ENCODE measurements around the gene UAP1L1.
A peak's percentile ranks its signal among the peaks of the same experiment; 100 is the strongest.

UAP1L1 gene

DNA sequence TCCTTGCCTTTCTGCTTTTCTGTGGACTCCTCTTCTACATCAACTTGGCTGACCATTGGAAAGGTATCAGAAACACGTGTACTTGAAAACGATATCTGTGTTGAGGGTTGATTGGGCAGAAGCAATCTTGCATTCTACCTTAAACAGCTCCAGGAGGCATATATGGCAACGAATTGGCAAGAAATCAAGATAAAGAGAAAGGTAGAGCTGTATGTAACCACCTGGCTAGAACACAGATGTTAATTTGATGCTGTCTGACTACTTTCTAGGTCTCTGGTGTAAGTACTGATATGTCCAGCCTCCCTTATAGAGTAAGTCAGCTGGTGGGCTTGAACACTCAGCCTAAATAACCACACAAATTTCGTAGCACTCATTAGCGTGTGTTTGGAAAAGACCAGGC is 10.8 kb downstream of the UAP1L1 start:
- peak overlapping the region; percentile 81; the same call in 1 of the 2 replicates for H3K4me3 ChIP-seq (replicated peaks; ENCODE audit: low read depth, low read length)
- DNase-seq (ENCODE audit: extremely low read depth, low read depth) = no peak
- TF ChIP-seq, protein P1, sequence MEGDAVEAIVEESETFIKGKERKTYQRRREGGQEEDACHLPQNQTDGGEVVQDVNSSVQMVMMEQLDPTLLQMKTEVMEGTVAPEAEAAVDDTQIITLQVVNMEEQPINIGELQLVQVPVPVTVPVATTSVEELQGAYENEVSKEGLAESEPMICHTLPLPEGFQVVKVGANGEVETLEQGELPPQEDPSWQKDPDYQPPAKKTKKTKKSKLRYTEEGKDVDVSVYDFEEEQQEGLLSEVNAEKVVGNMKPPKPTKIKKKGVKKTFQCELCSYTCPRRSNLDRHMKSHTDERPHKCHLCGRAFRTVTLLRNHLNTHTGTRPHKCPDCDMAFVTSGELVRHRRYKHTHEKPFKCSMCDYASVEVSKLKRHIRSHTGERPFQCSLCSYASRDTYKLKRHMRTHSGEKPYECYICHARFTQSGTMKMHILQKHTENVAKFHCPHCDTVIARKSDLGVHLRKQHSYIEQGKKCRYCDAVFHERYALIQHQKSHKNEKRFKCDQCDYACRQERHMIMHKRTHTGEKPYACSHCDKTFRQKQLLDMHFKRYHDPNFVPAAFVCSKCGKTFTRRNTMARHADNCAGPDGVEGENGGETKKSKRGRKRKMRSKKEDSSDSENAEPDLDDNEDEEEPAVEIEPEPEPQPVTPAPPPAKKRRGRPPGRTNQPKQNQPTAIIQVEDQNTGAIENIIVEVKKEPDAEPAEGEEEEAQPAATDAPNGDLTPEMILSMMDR (IDR thresholded peaks at IDR 0.05; ENCODE audit: low read depth, low read length, missing control alignments) = no peak

GRCh38 chr9:137089232-137089947 is 12.1 kb downstream of the UAP1L1 start:
- TF ChIP-seq, protein P1 (IDR thresholded peaks at IDR 0.05; ENCODE audit: low read depth, low read length, missing control alignments) = no peak
- DNase-seq (ENCODE audit: extremely low read depth, low read depth) = no peak
- no peak overlapping the region for H3K4me3 ChIP-seq (replicated peaks; ENCODE audit: low read depth, low read length)

DNA sequence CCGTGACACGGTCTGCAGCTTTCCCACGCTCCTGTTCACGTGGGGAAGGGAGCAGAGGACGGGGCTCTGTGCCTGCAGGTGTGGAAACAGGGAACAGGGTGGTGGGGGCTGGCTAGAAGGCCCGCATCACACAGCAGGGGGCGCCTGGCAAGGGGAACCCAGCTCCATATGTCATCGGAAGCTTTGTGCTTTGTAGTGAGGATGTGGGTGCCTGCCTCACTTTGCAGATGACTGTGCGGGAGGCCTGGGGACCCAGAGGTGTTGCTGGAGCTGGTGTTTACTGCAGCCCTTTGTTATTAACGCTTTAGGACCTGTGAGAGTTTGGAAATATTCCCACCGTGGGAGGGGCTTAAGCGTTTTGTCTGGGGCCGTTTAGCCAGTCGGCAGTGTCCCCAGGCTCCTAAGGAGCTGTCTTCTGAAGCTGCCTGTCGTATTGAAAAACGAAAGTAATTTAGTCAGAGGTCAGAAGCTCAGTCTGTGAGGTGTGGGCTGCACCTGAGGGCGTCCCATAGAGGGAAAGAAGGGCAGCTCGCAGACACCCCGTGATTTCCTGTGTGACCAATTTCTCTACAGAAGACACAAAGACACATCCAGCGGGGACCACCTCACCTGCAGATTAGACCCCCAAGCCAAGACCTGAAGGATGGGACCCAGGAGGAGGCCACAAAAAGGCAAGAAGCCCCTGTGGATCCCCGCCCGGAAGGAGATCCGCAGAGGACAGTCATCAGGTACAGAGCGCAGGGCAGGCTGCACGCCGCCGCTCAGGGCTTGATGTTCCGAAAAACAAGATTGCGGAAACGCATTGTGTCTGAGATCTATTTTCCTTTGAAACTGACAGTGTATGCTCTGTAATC is 18.6 kb downstream of the UAP1L1 start:
- no peak for DNase-seq (ENCODE audit: extremely low read depth, low read depth)
- H3K4me3 ChIP-seq (replicated peaks; ENCODE audit: low read depth, low read length) = no peak overlapping the region
- TF ChIP-seq, protein P1 (IDR thresholded peaks at IDR 0.05; ENCODE audit: low read depth, low read length, missing control alignments) = peak; percentile 28

- no peak for DNase-seq (ENCODE audit: extremely low read depth, low read depth)
- TF ChIP-seq, protein P1 (IDR thresholded peaks at IDR 0.05; ENCODE audit: low read depth, low read length, missing control alignments) = no peak
- no peak overlapping the region for H3K4me3 ChIP-seq (replicated peaks; ENCODE audit: low read depth, low read length)
Measured at GRCh38 chr9:137096785-137097546, 19.6 kb downstream of the UAP1L1 start.

GRCh38 chr9:137097761-137098462 is 20.6 kb downstream of the UAP1L1 start:
- TF ChIP-seq, protein P1 (IDR thresholded peaks at IDR 0.05; ENCODE audit: low read depth, low read length, missing control alignments) = no peak

GRCh38 chr9:137099231-137099630 is 21.9 kb downstream of the UAP1L1 start:
- TF ChIP-seq, protein P1 (IDR thresholded peaks at IDR 0.05; ENCODE audit: low read depth, low read length, missing control alignments) = no peak
- H3K4me3 ChIP-seq (replicated peaks; ENCODE audit: low read depth, low read length) = no peak overlapping the region
- DNase-seq (ENCODE audit: extremely low read depth, low read depth) = no peak

More at GRCh38 chr9:137097761-137098462, 20.6 kb downstream of the UAP1L1 start:
- no peak for DNase-seq (ENCODE audit: extremely low read depth, low read depth)
- H3K4me3 ChIP-seq (replicated peaks; ENCODE audit: low read depth, low read length) = no peak overlapping the region
